Measurements from ENCODE around the gene ACACA. TPM values are rescaled to one million over a fixed set of nuclear protein-coding genes. Genes with fewer than 3 reads are reported as not detected.
A peak's percentile ranks its signal among the peaks of the same experiment; 100 is the strongest.

Gene ACACA
- total RNA-seq, 8 experiments from 2014 or later: 38.5 to 94.5 (median 47.3) TPM

DNA sequence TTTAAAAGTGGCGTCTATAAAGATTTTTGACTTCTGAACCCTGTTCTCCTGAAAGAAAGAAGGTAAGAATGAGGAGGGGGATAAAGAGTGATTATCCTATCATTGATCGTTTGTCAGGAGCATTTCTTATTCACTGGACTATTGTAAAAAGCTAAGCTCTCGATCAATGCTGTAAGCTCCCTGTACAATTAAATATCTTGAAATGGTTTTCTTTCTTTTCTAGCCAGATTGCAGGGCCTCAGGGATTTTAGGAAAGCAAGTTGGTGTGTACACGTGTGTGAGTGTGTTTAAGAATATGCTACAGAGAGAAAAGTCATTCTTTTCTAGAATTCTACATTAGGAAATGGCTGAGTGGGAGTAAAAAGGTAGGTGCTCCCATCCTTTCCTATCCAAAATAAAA lies 303.4 kb downstream of the ACACA start:
- no peak for ATAC-seq (replicated peaks in 6 of 8)
- Histone ChIP-seq H3K4me1 (replicated peaks in 1 of 2) (peaks cover 5 to 38% of the 10 kb centered on the region in 2 donors), H3K27ac (no peak overlapping the region), H3K4me3 (no peak overlapping the region)
- 57 to 100% (median 83%) methylated on average over 1 to 4 of the region's 4 CpGs; no CpG with 5 or more reads in 2 of the 10 experiments for WGBS, 10 experiments
- in situ Hi-C loops (cut with MboI; ENCODE audit: low pct_unique_long_range_greater_than_20kb in 2 of 9, low sequenced_read_pairs in 9 of 9, unreplicated experiment in 9 of 9): no loop called here

DNA sequence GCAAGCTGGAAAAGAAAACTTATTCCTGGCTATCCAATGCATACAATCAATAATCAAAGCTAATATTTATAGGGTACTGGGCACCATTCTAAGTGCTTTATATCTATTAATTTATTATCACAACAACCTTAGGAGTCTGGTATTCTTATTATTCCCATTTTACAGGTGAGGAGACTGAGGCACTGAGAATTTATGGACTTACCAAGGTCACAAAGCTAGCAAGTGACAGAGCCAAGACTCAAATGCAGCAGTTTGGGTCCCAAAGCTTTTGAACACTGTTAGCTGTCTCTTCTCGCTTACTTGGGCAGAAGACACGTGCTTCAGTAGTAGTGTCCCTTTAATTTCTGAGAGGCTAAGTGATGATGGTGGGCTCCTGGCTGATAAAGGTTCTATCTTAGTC lies 305.3 kb downstream of the ACACA start:
- no peak overlapping the region for H3K27ac ChIP-seq
- H3K4me1 ChIP-seq (replicated peaks in 1 of 2): peaks cover 3 to 25% of the 10 kb centered on the region in 2 donors
- in situ Hi-C loops (cut with MboI; ENCODE audit: low pct_unique_long_range_greater_than_20kb in 2 of 9, low sequenced_read_pairs in 9 of 9, unreplicated experiment in 9 of 9): no loop called here
- H3K4me3 ChIP-seq: no peak overlapping the region
- 100% methylated on average over 1 to 2 of the region's 2 CpGs; no CpG with 5 or more reads in 4 of the 10 experiments for WGBS, 10 experiments
- ATAC-seq (replicated peaks in 6 of 8): no peak

DNA sequence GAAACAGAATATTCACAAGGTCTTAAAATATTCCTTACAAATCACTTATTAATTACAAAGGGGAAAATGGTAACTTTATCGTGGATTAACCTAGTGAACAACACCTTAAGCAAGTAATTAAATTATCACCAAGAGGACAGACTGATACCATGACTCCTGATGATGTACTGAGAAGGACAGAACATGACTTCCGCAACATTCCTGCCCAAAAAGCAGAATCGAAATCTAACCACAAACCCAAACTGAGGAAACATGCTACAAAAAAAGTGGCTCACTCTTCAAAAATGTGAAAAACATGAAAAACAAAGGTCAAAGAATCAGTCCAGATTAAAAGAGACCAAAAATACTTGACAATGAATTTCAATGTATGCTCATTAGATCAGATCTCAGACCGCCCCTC lies 306.4 kb downstream of the ACACA start:
- Histone ChIP-seq H3K27ac (no peak overlapping the region), H3K4me3 (no peak overlapping the region), H3K4me1 (replicated peaks in 1 of 2) (peaks cover 3 to 15% of the 10 kb centered on the region in 2 donors)
- 85 to 100% (median 95%) methylated on average over 3 to 4 of the region's 4 CpGs for WGBS, 10 experiments
- in situ Hi-C loops (cut with MboI; ENCODE audit: low pct_unique_long_range_greater_than_20kb in 2 of 9, low sequenced_read_pairs in 9 of 9, unreplicated experiment in 9 of 9): no loop called here
- no peak for ATAC-seq (replicated peaks in 6 of 8)

DNA sequence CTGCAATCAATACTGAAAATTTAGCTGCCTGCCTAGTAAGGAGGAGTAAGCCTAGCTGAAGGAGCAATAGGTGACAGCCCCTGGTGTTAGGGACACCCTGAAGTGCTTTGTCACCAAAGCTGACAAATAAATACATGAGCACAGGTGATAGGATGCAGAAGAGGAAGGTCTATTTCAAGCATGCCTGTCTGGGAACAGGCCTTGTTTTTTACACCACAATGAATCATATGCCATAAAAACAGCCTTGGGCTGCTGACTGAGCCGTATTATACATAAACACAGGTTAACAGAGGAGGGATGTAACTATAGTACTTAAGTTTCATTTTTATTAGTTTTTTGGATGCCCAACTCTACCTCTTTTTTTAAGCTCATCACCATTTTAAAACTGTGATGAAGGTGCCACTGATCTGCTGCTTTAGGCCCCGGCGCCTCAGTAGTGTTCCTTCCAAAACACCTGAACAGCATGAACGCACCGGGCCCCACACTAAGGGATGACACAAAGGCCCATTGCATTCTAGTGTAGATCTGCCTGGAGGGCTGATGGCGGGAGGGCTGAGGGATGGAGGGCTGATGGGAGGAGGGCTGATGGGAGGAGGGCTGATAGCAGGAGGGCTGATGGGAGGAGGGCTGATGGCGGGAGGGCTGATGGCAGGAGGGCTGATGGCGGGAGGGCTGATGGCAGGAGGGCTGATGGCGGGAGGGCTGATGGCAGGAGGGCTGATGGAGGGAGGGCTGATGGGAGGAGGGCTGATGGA lies 307.5 kb downstream of the ACACA start:
- peak in 3 of 8 experiments; percentile 49 to 58 (median 51) for ATAC-seq (replicated peaks in 6 of 8)
- H3K4me3 ChIP-seq: no peak overlapping the region
- in situ Hi-C loops (cut with MboI; ENCODE audit: low pct_unique_long_range_greater_than_20kb in 2 of 9, low sequenced_read_pairs in 9 of 9, unreplicated experiment in 9 of 9): no loop called here
- 20 to 100% (median 91%) methylated on average over 1 to 4 of the region's 9 CpGs; no CpG with 5 or more reads in 2 of the 10 experiments for WGBS, 10 experiments
- H3K27ac ChIP-seq: no peak overlapping the region
- H3K4me1 ChIP-seq (replicated peaks in 1 of 2): peaks cover 3 to 22% of the 10 kb centered on the region in 2 donors

DNA sequence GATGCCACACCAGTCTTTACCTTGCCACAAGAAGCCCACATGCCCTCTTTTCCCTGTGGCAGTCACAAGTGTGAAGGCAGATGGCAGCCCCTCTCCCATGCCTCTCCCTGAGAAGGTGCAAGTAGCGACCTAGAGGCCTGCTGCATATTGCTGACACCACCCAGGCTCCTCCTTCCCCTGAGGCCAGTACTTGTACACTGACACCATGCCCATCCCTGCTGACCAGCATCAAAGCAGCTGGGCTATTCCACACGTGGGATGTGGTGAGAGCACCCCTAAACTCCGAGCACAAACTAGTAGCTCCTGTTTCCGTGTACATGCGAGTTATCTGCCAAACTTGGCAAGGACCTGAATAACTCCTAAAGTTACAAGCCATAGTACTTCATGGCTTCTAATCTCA lies 308.5 kb downstream of the ACACA start:
- ATAC-seq (replicated peaks in 6 of 8): peak in 3 of 8 experiments; percentile 53 to 93 (median 89)
- peaks cover under 1 to 21% of the 10 kb centered on the region in 2 donors for H3K4me1 ChIP-seq (replicated peaks in 1 of 2)
- no peak overlapping the region for H3K27ac ChIP-seq
- 67 to 92% (median 87%) methylated on average over 2 to 5 of the region's 5 CpGs; no CpG with 5 or more reads in 4 of the 10 experiments for WGBS, 10 experiments
- in situ Hi-C loops (cut with MboI; ENCODE audit: low pct_unique_long_range_greater_than_20kb in 2 of 9, low sequenced_read_pairs in 9 of 9, unreplicated experiment in 9 of 9): no loop called here
- H3K4me3 ChIP-seq: no peak overlapping the region

GRCh38 chr17:37097154-37097553 lies 309.5 kb downstream of the ACACA start:
- WGBS, 10 experiments: 40 to 83% (median 74%) methylated on average over 2 of the region's 2 CpGs; no CpG with 5 or more reads in 4 of the 10 experiments
- no peak overlapping the region for H3K27ac ChIP-seq

GRCh38 chr17:37096071-37096470 lies 310.6 kb downstream of the ACACA start:
- Histone ChIP-seq H3K4me1 (replicated peaks in 1 of 2) (peaks cover 0 to 13% of the 10 kb centered on the region in 2 donors), H3K4me3 (no peak overlapping the region), H3K27ac (no peak overlapping the region)
- in situ Hi-C loops (cut with MboI; ENCODE audit: low pct_unique_long_range_greater_than_20kb in 2 of 9, low sequenced_read_pairs in 9 of 9, unreplicated experiment in 9 of 9): no loop called here
- no peak for ATAC-seq (replicated peaks in 6 of 8)
- 82 to 100% (median 100%) methylated on average over 1 to 2 of the region's 2 CpGs; no CpG with 5 or more reads in 2 of the 10 experiments for WGBS, 10 experiments

More at GRCh38 chr17:37097154-37097553, 309.5 kb downstream of the ACACA start:
- in situ Hi-C loops (cut with MboI; ENCODE audit: low pct_unique_long_range_greater_than_20kb in 2 of 9, low sequenced_read_pairs in 9 of 9, unreplicated experiment in 9 of 9): no loop called here
- peak in 1 of 8 experiments; percentile 54 for ATAC-seq (replicated peaks in 6 of 8)
- Histone ChIP-seq H3K4me3 (no peak overlapping the region), H3K4me1 (replicated peaks in 1 of 2) (peaks cover 0 to 13% of the 10 kb centered on the region in 2 donors)

GRCh38 chr17:37094391-37094790 lies 312.2 kb downstream of the ACACA start:
- Histone ChIP-seq H3K4me1 (replicated peaks in 1 of 2) (peaks cover 10 to 26% of the 10 kb centered on the region in 2 donors), H3K4me3 (no peak overlapping the region), H3K27ac (no peak overlapping the region)
- in situ Hi-C loops (cut with MboI; ENCODE audit: low pct_unique_long_range_greater_than_20kb in 2 of 9, low sequenced_read_pairs in 9 of 9, unreplicated experiment in 9 of 9): no loop called here
- ATAC-seq (replicated peaks in 6 of 8): no peak
- 73 to 100% (median 100%) methylated on average over 1 to 3 of the region's 4 CpGs; no CpG with 5 or more reads in 3 of the 10 experiments for WGBS, 10 experiments

DNA sequence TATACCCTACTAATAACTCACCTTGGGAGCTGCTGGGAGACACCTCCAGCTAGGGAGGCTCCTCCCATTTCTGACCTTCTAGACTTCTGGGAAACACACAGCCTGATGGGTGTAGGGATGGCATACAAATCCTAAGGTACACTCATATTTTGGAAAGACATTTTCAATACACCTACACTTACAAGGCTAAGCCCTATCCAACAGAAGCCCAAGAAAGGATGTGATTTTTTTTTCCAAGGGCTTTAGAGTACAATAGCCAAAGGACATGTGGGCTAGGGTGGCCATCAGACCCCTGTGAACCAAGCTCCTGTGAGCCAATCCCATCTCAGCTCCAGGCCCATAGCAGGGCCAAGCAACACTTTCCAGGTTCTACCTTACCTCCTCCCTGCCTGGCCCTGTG lies 313.9 kb downstream of the ACACA start:
- H3K4me3 ChIP-seq: no peak overlapping the region
- no peak overlapping the region for H3K27ac ChIP-seq
- ATAC-seq (replicated peaks in 6 of 8): no peak
- H3K4me1 ChIP-seq (replicated peaks in 1 of 2): peaks cover 23 to 40% of the 10 kb centered on the region in 2 donors
- in situ Hi-C loops (cut with MboI; ENCODE audit: low pct_unique_long_range_greater_than_20kb in 2 of 9, low sequenced_read_pairs in 9 of 9, unreplicated experiment in 9 of 9): no loop called here

- WGBS, 10 experiments: 100% methylated on average over 1 to 2 of the region's 2 CpGs; no CpG with 5 or more reads in 5 of the 10 experiments
- Histone ChIP-seq H3K4me1 (replicated peaks in 1 of 2) (peaks cover 23 to 40% of the 10 kb centered on the region in 2 donors), H3K4me3 (no peak overlapping the region), H3K27ac (no peak overlapping the region)
- in situ Hi-C loops (cut with MboI; ENCODE audit: low pct_unique_long_range_greater_than_20kb in 2 of 9, low sequenced_read_pairs in 9 of 9, unreplicated experiment in 9 of 9): no loop called here
- ATAC-seq (replicated peaks in 6 of 8): peak in 7 of 8 experiments; percentile 16 to 69 (median 51)
Measured at GRCh38 chr17:37092071-37092470, 314.6 kb downstream of the ACACA start.

DNA sequence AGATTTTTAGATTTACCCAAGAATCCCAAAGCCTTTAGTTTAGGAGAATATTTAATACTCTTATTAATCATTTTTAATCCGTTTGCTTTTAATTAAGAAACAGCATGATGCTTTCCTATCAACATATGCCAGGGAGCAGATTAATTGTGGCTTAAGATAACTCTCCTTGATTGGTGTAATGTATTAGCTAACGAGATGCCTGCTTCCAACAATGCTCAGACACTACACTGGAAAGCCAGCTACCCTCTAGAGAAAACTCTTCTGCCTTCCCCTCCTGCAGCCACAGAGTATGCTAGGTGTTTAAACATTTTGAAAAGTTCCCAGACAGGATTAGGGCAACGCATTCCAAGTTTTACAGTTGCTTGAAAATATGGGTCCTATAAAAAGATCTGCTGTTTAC lies 315.7 kb downstream of the ACACA start:
- no peak overlapping the region for H3K4me3 ChIP-seq
- H3K4me1 ChIP-seq (replicated peaks in 1 of 2): peaks cover 23 to 40% of the 10 kb centered on the region in 2 donors
- H3K27ac ChIP-seq: no peak overlapping the region
- WGBS, 10 experiments: 86 to 100% (median 92%) methylated on average over 2 to 3 of the region's 3 CpGs; no CpG with 5 or more reads in 1 of the 10 experiments
- in situ Hi-C loops (cut with MboI; ENCODE audit: low pct_unique_long_range_greater_than_20kb in 2 of 9, low sequenced_read_pairs in 9 of 9, unreplicated experiment in 9 of 9): no loop called here
- ATAC-seq (replicated peaks in 6 of 8): no peak

DNA sequence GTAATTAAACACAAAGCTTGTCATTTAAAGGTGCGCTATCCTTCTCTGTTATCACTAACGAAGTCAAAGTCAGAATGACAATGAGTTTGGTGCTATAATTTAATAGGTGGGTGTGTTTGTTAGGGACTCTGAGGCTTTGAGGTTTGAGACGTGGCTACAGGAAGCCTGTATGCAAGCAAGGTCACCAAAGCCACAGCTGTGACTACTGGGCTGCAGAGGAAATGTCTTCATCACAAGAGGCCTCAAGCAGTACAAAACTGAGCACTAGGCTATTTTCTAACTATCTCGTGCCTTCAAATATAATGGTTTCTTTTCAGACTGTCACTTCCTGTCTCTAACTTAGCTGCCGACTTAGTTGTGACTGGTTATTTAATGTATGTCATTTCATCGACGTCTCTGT lies 316.7 kb downstream of the ACACA start:
- no peak overlapping the region for H3K4me3 ChIP-seq
- in situ Hi-C loops (cut with MboI; ENCODE audit: low pct_unique_long_range_greater_than_20kb in 2 of 9, low sequenced_read_pairs in 9 of 9, unreplicated experiment in 9 of 9): no loop called here
- peak in 5 of 8 experiments; percentile 11 to 59 (median 47) for ATAC-seq (replicated peaks in 6 of 8)
- H3K27ac ChIP-seq: no peak overlapping the region
- 38 to 100% (median 76%) methylated on average over 1 to 7 of the region's 7 CpGs for WGBS, 10 experiments
- peaks cover 23 to 40% of the 10 kb centered on the region in 2 donors for H3K4me1 ChIP-seq (replicated peaks in 1 of 2)

GRCh38 chr17:37088913-37089312 lies 317.7 kb downstream of the ACACA start:
- no peak overlapping the region for H3K4me3 ChIP-seq
- no peak overlapping the region for H3K27ac ChIP-seq
- 67 to 93% (median 80%) methylated on average over 2 to 9 of the region's 11 CpGs; no CpG with 5 or more reads in 1 of the 10 experiments for WGBS, 10 experiments
- peak in 4 of 8 experiments; percentile 24 to 56 (median 40) for ATAC-seq (replicated peaks in 6 of 8)
- peaks cover 23 to 36% of the 10 kb centered on the region in 2 donors for H3K4me1 ChIP-seq (replicated peaks in 1 of 2)
- in situ Hi-C loops (cut with MboI; ENCODE audit: low pct_unique_long_range_greater_than_20kb in 2 of 9, low sequenced_read_pairs in 9 of 9, unreplicated experiment in 9 of 9): no loop called here

Data from motor neuron (in vitro differentiated cells).